Pulmonary artery endothelial cell (primary cell): ENCODE results near the gene NDC80. TPM values are rescaled to one million over a fixed set of nuclear protein-coding genes. Genes with fewer than 3 reads are reported as not detected.

Source experiments
- total RNA-seq: library from RNA; depleted of rRNA; stranded (reverse); fragments of >200 nt; gene quantifications from 2 replicates; pipeline ENCODE4 v1.2.3, GENCODE V29; 2014

NDC80 gene
- total RNA-seq, 1 donor from 2014 or later: 24.3 TPM

Other genes starting within 250 kb of the NDC80 start
- 7.9 and 12.7 TPM in 2 replicates for gene METTL4, start 52 bp upstream of the NDC80 start, total RNA-seq
- 58.1 and 67.8 TPM in 2 replicates for gene SMCHD1, start 84.2 kb downstream of the NDC80 start, total RNA-seq